Cardiac fibroblast (primary cell): ENCODE measurements around the gene EXOSC10.
"Not testable (repeated sequence)": the region's sequence is repeated elsewhere in the genome, so short reads cannot be mapped to it uniquely, and the experiment has no call there.

Experiments used
- DNase-seq, 2 donors: peaks; one replicate each; pipeline versions ENCODE4 v3.0.0 to v3.0.0-alpha.2; 2010; ENCODE audit warnings: low read depth in 2 of 2
- H3K4me3 ChIP-seq, 2 donors: replicated peaks in 1 of 2; 1 replicate in 1 of 2; 2 replicates in 1 of 2; pipeline ENCODE4 v1.5.1; 2011; ENCODE audit warnings: low read depth in 2 of 2, low read length in 2 of 2, mild to moderate bottlenecking in 2 of 2, moderate library complexity in 1 of 2
- TF ChIP-seq, protein P1 (sequence below): IDR thresholded peaks from one replicate; pipeline ENCODE4 v1.5.1; 2011; ENCODE audit warnings: low read depth, mild to moderate bottlenecking, low read length, inconsistent platforms

Gene EXOSC10

DNA sequence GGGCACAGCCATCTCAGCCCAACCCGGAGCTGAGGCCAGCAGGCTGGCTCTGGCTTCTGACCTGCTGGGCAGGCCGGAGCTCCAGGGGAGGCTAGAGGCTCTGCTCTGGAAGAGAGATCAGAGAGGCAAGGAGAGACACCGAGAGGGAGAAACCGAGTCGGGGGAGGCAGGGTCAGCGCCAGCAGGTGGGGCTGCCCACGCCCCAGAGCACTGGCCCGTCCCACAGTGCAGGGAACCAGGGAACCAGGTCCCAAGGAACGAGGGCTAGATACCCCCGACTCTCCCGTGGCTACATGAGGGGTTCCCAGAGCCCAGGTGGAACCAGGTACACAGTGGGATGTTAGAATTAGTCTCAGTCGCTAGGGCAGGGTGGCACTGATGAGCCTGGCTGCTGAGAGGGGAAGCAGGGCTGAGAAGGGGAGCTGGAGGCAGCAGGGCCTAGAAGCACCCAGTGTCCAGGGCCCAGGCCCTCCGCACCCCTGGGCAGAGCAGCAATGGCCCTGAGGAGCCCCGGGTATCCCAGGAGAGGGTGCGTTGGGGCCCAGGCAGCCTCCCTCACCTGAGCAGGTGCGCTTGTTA lies 54.7 kb downstream of the EXOSC10 start:
- H3K4me3 ChIP-seq = no peak overlapping the region
- DNase-seq = no peak
- TF ChIP-seq, protein P1, sequence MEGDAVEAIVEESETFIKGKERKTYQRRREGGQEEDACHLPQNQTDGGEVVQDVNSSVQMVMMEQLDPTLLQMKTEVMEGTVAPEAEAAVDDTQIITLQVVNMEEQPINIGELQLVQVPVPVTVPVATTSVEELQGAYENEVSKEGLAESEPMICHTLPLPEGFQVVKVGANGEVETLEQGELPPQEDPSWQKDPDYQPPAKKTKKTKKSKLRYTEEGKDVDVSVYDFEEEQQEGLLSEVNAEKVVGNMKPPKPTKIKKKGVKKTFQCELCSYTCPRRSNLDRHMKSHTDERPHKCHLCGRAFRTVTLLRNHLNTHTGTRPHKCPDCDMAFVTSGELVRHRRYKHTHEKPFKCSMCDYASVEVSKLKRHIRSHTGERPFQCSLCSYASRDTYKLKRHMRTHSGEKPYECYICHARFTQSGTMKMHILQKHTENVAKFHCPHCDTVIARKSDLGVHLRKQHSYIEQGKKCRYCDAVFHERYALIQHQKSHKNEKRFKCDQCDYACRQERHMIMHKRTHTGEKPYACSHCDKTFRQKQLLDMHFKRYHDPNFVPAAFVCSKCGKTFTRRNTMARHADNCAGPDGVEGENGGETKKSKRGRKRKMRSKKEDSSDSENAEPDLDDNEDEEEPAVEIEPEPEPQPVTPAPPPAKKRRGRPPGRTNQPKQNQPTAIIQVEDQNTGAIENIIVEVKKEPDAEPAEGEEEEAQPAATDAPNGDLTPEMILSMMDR = no peak

DNA sequence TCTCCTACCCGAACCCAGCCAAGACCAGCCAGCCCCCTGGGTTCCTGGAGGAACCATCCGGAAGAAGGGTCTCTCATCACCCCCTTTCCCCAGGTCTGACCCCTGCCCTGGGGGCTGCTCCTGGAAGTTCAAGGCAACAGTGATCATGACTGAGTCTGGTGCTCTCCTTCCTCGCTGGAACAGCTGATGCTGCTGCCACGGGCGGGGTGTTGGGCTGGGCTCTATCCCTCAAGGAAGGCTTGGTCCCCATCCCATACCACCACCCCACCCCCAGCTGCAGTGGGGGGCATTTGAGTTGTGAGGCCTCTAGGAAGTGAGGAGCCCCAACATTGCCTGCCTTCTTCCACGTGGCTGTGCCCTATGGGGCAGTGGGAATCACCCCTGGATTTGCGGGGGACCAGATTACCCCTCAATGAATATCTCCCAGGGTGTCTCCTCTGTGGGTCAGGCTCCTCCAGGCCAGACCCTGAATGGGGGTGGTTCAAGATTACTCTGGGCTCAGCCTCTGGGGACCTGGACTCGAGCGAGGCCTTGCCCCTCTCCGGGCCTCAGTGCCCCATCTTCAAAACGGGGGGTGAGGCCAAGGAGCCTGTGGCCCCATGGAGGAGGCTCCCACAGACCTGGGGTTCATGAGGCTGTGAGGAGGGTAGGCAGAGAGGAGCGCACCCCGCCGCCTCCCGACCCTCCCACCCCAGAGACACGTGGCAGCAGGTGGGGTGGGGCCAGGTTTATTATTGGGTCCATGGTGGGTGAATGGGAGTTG lies 55.4 kb downstream of the EXOSC10 start:
- TF ChIP-seq, protein P1 = no peak
- no peak overlapping the region for H3K4me3 ChIP-seq
- no peak for DNase-seq

- TF ChIP-seq, protein P1 = no peak
- H3K4me3 ChIP-seq = no peak overlapping the region
- DNase-seq = no peak
These were observed 56.4 kb downstream of the EXOSC10 start for GRCh38 chr1:11042995-11043874.

- no peak for DNase-seq
- TF ChIP-seq, protein P1 = no peak
- no peak overlapping the region for H3K4me3 ChIP-seq
These were observed 57.6 kb downstream of the EXOSC10 start for GRCh38 chr1:11042065-11042464.

GRCh38 chr1:11041048-11041447 lies 58.6 kb downstream of the EXOSC10 start:
- TF ChIP-seq, protein P1 = no peak
- no peak for DNase-seq
- no peak overlapping the region for H3K4me3 ChIP-seq

- not testable (repeated sequence) for DNase-seq, H3K4me3 ChIP-seq
These were observed 59.6 kb downstream of the EXOSC10 start for GRCh38 chr1:11040105-11040429.
